Ascending aorta (tissue), 2 donors: ENCODE measurements around the gene ANKRD34B. TPM values are rescaled to one million over a fixed set of nuclear protein-coding genes. Genes with fewer than 3 reads are reported as not detected.

ENCODE experiments used
- DNase-seq, 2 donors: peaks; one replicate each; pipeline ENCODE4 v3.0.0-alpha.2; 2019; ENCODE audit warnings: low spot score in 2 of 2
- H3K27ac ChIP-seq, 2 donors: fragments of 200-600 bp; sonication (generic); one replicate each; pipeline ENCODE4 v1.5.1; 2016 to 2017; ENCODE audit warnings: mild to moderate bottlenecking in 1 of 2
- H3K27me3 ChIP-seq: fragments of 200-600 bp; sonication (generic); one replicate; pipeline ENCODE4 v1.5.1; 2017
- H3K36me3 ChIP-seq, 2 donors: fragments of 200-600 bp; sonication (generic); one replicate each; pipeline ENCODE4 v1.5.1; 2016
- H3K4me1 ChIP-seq, 2 donors: fragments of 200-600 bp; sonication (generic); one replicate each; pipeline ENCODE4 v1.5.1; 2016 to 2017; ENCODE audit warnings: mild to moderate bottlenecking in 1 of 2
- H3K4me3 ChIP-seq, 2 donors: fragments of 200-600 bp; sonication (generic); one replicate each; pipeline ENCODE4 v1.5.1; 2016 to 2017; ENCODE audit warnings: mild to moderate bottlenecking in 1 of 2
- H3K9me3 ChIP-seq, 2 donors: fragments of 200-600 bp; sonication (generic); one replicate each; pipeline ENCODE4 v1.5.1; 2016
- CTCF ChIP-seq, 3 experiments: fragments of 200-600 bp in 2 of 3; fragments of 450-650 bp in 1 of 3; sonication (generic) in 2 of 3; IDR thresholded peaks; one replicate each; pipeline ENCODE4 v1.5.1; 2016 to 2019; ENCODE audit warnings: antibody characterized with exemption in 3 of 3, mild to moderate bottlenecking in 1 of 3, moderate library complexity in 1 of 3
- intact Hi-C: fragments of 100-400 bp; cut with DNase I; formaldehyde crosslinking; loops from one replicate; pipeline ENCODE4 v1.15.1; 2023
- total RNA-seq: library from RNA; depleted of rRNA; stranded (reverse); fragments of >200 nt; gene quantifications from one replicate; pipeline ENCODE4 v1.1.0, GENCODE V29; 2016

ANKRD34B gene
- total RNA-seq = not detected

GRCh38 chr5:80569961-80570786, at the start of gene ANKRD34B:
TSS of gene ANKRD34B (minus strand) at chr5:80570280. CDS start at chr5:80560019, 10,261 bp downstream.
- TF ChIP-seq CTCF (IDR thresholded peaks at IDR 0.05) = no peak
- Histone ChIP-seq H3K27me3 (peaks cover 10% of the 10 kb centered on the region), H3K9me3 (no peaks in the 10 kb centered on the region), H3K4me3 (peak within 1 kb of the TSS; percentile 40 to 50), H3K27ac (no peak within 1 kb of the TSS), H3K4me1 (no peaks in the 10 kb centered on the region), H3K36me3 (no peaks in the 10 kb centered on the region)
- no peak for DNase-seq
- intact Hi-C loops = no loop called here

DNA sequence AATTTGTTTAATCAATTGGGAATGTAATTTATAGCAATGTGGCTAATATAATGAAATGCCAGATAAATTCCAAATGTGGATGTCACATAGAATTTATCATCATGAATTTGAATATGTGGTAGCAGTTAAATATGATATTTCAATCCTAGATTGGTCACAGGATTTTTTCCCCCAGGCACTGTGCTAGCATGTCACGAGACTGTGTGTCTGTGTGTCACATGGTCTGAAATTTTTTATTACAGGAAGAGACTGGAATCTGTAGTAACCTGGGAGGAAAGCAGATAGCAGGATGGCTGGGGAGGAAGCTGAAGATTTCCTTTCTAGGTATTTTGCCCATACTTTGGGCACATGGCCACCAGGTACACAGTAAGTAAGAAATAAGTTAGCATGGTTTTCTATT, 49.0 kb upstream of the ANKRD34B start:
- H3K27me3 ChIP-seq = no peaks in the 10 kb centered on the region
- intact Hi-C loops = no loop called here
- no peaks in the 10 kb centered on the region for H3K9me3 ChIP-seq
- H3K36me3 ChIP-seq = no peaks in the 10 kb centered on the region
- H3K4me3 ChIP-seq = no peak overlapping the region
- no peak for TF ChIP-seq CTCF (IDR thresholded peaks at IDR 0.05)
- no peak for DNase-seq
- H3K27ac ChIP-seq = no peak overlapping the region
- no peaks in the 10 kb centered on the region for H3K4me1 ChIP-seq

- no peak for TF ChIP-seq CTCF (IDR thresholded peaks at IDR 0.05)
- Histone ChIP-seq H3K27me3 (no peaks in the 10 kb centered on the region), H3K4me1 (no peaks in the 10 kb centered on the region), H3K36me3 (no peaks in the 10 kb centered on the region), H3K4me3 (no peak overlapping the region), H3K9me3 (no peaks in the 10 kb centered on the region), H3K27ac (no peak overlapping the region)
- DNase-seq = no peak
- intact Hi-C loops = no loop called here
Measured at GRCh38 chr5:80618438-80618837, 48.4 kb upstream of the ANKRD34B start.

GRCh38 chr5:80615266-80615914, 45.3 kb upstream of the ANKRD34B start:
- Histone ChIP-seq H3K27me3 (no peaks in the 10 kb centered on the region), H3K27ac (no peak overlapping the region), H3K36me3 (no peaks in the 10 kb centered on the region), H3K9me3 (no peaks in the 10 kb centered on the region), H3K4me3 (no peak overlapping the region), H3K4me1 (no peaks in the 10 kb centered on the region)
- TF ChIP-seq CTCF (IDR thresholded peaks at IDR 0.05) = no peak
- intact Hi-C loops = no loop called here
- DNase-seq = no peak

GRCh38 chr5:80609692-80610091, 39.6 kb upstream of the ANKRD34B start:
- Histone ChIP-seq H3K4me1 (no peaks in the 10 kb centered on the region), H3K9me3 (no peaks in the 10 kb centered on the region), H3K36me3 (no peaks in the 10 kb centered on the region), H3K4me3 (no peak overlapping the region), H3K27me3 (no peaks in the 10 kb centered on the region), H3K27ac (no peak overlapping the region)
- no peak for TF ChIP-seq CTCF (IDR thresholded peaks at IDR 0.05)
- intact Hi-C loops = no loop called here
- no peak for DNase-seq
